A673 (cell line): ENCODE data around the gene PDE5A.

Experiments
- EZH2 ChIP-seq: fragments of 200-600 bp; sonication (generic); IDR thresholded peaks from 2 replicates; pipeline ENCODE4 v1.6.1; 2017; ENCODE audit warnings: borderline replicate concordance, low read depth, mild to moderate bottlenecking, mixed read lengths, antibody characterized with exemption, low read length; ENCODE audit not compliant: poor library complexity, severe bottlenecking
- TF ChIP-seq, protein P1 (sequence below): fragments of 300-800, 200-600 bp; sonication (generic); conservative IDR thresholded peaks from 2 replicates; pipeline ENCODE4 v1.5.1; 2017; ENCODE audit warnings: low read depth, mild to moderate bottlenecking, antibody characterized with exemption, low read length, moderate library complexity, mixed read lengths

DNA sequence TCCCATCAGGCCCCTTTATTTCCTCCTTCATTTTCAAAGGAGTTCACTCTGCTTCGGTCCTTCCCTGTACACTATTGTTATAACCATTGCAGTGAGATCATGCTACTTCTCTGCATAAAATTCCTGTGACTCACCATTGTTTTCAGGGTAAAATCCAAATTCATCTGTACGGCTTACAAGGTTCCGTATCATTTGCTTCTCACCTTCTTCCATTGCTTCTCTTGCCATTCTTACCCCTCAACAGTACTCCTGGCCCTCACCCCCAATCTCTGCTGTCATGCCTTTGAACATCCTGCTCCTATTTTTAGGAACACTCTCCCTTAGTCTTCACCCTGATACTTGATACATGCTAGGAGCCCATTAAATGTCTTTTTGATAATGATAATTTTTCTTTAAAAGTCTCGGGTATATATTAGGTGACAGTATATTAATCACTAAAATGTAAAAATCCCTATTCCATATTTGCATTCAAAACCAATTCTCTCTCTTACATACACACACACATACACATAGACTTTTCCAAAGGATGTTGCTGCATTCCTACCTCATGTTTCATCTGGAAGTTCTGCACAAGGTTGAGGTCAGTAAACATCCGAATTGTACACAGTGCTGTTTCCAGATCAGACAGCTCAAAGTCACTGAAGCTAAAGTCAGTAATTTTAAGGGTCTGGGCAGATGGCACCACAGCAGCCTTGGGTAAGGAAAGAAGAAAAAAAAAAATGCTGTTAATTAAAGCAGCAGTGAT lies 103.4 kb downstream of the PDE5A start:
- TF ChIP-seq, protein P1, sequence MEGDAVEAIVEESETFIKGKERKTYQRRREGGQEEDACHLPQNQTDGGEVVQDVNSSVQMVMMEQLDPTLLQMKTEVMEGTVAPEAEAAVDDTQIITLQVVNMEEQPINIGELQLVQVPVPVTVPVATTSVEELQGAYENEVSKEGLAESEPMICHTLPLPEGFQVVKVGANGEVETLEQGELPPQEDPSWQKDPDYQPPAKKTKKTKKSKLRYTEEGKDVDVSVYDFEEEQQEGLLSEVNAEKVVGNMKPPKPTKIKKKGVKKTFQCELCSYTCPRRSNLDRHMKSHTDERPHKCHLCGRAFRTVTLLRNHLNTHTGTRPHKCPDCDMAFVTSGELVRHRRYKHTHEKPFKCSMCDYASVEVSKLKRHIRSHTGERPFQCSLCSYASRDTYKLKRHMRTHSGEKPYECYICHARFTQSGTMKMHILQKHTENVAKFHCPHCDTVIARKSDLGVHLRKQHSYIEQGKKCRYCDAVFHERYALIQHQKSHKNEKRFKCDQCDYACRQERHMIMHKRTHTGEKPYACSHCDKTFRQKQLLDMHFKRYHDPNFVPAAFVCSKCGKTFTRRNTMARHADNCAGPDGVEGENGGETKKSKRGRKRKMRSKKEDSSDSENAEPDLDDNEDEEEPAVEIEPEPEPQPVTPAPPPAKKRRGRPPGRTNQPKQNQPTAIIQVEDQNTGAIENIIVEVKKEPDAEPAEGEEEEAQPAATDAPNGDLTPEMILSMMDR: no peak
- no peak for TF ChIP-seq EZH2
